Measurements from ENCODE around the gene BFAR. TPM values are rescaled to one million over a fixed set of nuclear protein-coding genes. Genes with fewer than 3 reads are reported as not detected.

The BFAR gene
- total RNA-seq, 4 donors from 2014 or later: 66.5 to 81.4 (median 71.7) TPM

DNA sequence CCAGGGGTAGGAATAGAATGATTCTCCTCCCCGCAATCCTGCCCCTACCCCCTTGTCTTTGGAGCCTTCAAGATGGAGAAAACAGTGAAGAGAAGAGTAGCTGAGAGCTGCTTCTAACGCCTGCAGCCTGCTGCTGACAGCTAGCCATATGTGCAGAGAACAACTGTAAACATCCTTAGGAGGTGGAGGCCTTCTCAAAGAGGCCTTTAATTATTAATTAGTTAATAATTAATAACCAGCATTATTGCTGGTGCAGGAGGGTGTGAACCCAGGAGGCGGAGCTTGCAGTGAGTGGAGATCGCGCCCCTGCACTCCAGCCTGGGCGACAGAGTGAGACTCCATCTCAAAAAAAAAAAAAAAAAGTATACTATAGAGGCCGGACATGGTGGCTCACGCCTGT lies 8.5 kb downstream of the BFAR start:
- TF ChIP-seq, protein P1, sequence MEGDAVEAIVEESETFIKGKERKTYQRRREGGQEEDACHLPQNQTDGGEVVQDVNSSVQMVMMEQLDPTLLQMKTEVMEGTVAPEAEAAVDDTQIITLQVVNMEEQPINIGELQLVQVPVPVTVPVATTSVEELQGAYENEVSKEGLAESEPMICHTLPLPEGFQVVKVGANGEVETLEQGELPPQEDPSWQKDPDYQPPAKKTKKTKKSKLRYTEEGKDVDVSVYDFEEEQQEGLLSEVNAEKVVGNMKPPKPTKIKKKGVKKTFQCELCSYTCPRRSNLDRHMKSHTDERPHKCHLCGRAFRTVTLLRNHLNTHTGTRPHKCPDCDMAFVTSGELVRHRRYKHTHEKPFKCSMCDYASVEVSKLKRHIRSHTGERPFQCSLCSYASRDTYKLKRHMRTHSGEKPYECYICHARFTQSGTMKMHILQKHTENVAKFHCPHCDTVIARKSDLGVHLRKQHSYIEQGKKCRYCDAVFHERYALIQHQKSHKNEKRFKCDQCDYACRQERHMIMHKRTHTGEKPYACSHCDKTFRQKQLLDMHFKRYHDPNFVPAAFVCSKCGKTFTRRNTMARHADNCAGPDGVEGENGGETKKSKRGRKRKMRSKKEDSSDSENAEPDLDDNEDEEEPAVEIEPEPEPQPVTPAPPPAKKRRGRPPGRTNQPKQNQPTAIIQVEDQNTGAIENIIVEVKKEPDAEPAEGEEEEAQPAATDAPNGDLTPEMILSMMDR (IDR thresholded peaks at IDR 0.05; ENCODE audit: low read depth): no peak

DNA sequence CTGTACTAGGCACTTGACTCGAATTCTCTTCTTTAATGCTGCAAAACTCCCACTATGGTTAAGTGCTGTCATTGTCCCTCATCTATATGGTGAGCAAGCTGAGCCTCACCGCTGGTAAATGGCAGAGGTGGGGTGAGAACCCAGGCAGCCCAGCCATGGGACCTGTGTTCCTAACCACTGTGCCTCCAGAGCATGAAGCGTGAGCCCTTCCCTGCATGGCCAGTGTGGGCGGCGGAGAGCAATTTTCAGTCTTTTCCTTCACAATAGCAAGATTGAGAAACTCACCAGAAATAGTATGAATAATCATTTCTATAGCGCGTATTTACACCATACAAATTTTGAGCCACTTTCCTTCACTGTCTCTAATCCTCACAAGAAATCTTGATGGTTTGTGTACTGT lies 9.2 kb downstream of the BFAR start:
- TF ChIP-seq, protein P1 (IDR thresholded peaks at IDR 0.05; ENCODE audit: low read depth): no peak

DNA sequence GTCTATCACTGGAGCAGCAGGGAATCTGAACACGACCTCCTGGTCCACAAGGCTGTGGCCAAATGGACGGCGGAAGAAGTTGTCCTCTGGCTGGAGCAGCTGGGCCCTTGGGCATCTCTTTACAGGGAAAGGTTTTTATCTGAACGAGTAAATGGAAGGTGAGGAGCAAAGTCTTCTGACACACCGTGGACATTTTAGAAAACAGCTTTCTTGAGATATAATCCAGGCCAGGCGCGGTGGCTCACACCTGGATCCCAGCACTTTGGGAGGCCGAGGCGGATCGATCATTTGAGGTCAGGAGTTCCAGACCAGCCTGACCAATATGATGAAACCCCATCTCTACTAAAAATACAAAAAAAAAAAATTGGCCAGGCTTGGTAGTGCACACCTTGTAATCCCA lies 17.1 kb downstream of the BFAR start:
- TF ChIP-seq, protein P1 (IDR thresholded peaks at IDR 0.05; ENCODE audit: low read depth): no peak

DNA sequence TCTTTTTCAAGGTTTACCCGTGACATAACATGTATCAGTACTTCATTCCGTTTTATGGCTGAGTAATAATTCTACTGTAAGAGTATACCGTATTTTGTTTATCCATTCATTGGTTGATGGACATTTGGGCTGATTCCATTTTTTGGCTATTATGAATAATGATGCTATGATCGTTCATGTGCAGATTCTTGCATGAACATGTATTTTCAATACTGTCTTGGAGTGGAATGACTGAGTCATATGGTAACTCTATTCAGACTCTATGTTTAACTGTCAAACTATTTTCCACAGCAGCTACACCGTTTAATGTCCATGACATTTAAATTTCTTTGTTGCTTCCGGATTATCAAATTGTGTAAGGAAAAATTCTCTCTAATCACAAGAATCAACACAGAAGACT lies 17.9 kb downstream of the BFAR start:
- TF ChIP-seq, protein P1 (IDR thresholded peaks at IDR 0.05; ENCODE audit: low read depth): no peak

DNA sequence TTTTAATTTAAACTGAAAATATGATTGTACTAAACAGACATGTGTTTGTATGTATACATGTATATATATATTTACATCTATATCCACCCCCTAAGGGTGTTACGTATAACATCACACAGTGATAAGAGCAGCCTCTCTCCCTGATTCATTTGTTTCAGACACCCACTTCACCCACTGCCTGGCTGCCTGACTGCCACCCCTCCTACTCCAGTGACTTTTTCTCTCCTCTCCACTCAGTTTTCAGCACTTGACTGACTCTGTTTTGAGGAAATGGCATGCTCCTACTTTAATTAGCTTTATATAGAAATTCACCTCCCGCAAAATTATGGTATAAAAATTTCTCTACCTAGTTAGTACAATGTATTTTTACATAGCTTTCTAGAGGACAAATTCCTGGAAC lies 20.0 kb downstream of the BFAR start:
- TF ChIP-seq, protein P1 (IDR thresholded peaks at IDR 0.05; ENCODE audit: low read depth): no peak

DNA sequence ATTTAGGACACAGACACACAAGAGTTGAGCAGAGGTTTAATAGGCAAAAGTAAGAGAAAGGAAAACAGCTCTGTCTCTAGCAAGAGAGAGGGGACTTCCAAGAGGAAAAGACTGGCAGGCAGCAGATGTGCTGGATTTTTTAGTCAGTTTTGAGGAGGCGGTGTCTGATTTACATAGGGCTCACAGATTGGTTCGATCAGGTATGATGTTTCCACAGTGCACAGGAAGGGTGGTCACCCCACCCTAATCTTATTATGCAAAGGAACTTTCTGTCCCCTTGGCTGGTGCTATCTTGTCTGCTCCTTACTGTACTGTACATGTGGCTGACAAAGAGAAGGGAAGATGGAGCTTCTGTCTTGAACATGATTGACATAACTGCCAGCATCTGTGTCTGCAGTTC lies 25.3 kb downstream of the BFAR start:
- TF ChIP-seq, protein P1 (IDR thresholded peaks at IDR 0.05; ENCODE audit: low read depth): no peak

DNA sequence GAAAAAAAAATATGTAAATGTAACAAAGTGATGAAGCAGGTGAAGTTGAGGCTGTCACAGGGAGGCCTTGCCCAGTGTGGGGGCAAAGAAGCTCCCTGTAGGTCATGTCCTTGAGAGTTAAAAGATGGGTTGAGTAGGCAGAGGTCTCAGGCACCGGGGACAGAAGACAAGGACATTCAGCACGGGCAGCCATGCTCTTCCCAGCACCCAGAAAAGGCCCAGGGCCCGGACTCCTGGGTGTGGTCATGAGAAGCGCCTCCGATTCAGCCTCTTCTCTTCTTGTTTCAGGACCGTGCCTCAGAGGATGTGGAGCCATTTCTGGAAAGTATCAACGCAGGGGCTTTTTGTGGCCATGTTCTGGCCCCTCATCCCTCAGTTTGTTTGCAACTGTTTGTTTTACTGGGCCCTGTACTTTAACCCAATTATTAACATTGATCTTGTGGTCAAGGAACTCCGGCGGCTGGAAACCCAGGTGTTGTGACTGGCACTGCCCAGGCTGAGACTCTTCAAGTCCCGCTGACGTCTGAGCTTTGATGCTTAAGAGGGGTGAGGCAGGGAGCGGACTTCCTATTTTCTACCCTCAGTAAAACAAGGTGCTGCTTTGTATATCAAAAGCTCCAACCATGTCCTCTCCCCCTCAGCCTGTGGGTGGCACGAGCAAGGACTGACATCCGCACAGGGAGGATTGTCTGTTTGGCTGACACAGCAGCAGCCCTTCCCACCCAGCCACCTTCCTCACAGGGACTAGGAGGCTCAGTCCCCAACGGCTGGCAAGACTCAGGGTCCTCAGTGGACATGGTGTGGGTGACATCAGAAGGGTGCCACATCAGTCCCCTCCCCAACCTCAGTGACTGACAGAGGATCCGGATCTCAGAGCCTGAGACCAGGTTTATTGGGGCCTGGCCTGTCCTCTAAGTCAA lies 34.9 kb downstream of the BFAR start:
- TF ChIP-seq, protein P1 (IDR thresholded peaks at IDR 0.05; ENCODE audit: low read depth): no peak
